HG03175 (cell line): ENCODE results near the gene SLC16A3.
"Not testable (repeated sequence)": the region's sequence is repeated elsewhere in the genome, so short reads cannot be mapped to it uniquely, and the experiment has no call there.

Source experiments
- ATAC-seq: cut with Tn5 transposase; IDR thresholded peaks from one replicate; pipeline ENCODE4 v1.9.1; 2021; ENCODE audit warnings: mild to moderate bottlenecking, moderate library complexity; ENCODE audit not compliant: unreplicated experiment

The SLC16A3 gene

GRCh38 chr17:82203920-82204319 is 24.9 kb upstream of the SLC16A3 start:
- ATAC-seq, result no peak

- ATAC-seq, result no peak
Observed at GRCh38 chr17:82204831-82205719, 23.8 kb upstream of the SLC16A3 start.

- ATAC-seq, result peak; percentile 62
Observed at GRCh38 chr17:82205720-82206508, 22.9 kb upstream of the SLC16A3 start.

GRCh38 chr17:82210655-82211054 is 18.2 kb upstream of the SLC16A3 start:
- not testable (repeated sequence) for ATAC-seq

- peak; percentile 68 for ATAC-seq
Observed at GRCh38 chr17:82212331-82213250, 16.3 kb upstream of the SLC16A3 start, which contains the start of gene CCDC57. CCDC57 (minus strand) TSS chr17:82212842; CDS start chr17:82201944, 10,898 bp downstream.

- peak; percentile 10 for ATAC-seq
Observed at GRCh38 chr17:82213251-82214011, 15.4 kb upstream of the SLC16A3 start.

GRCh38 chr17:82214012-82214628 is 14.7 kb upstream of the SLC16A3 start:
- no peak for ATAC-seq

- ATAC-seq, result no peak
Observed at GRCh38 chr17:82215095-82215971, 13.5 kb upstream of the SLC16A3 start.

GRCh38 chr17:82215972-82216300 is 12.9 kb upstream of the SLC16A3 start:
- ATAC-seq, result no peak

- no peak for ATAC-seq
Observed at GRCh38 chr17:82216301-82217119, 12.3 kb upstream of the SLC16A3 start.

- ATAC-seq, result no peak
Observed at GRCh38 chr17:82217120-82217529, 11.7 kb upstream of the SLC16A3 start.

GRCh38 chr17:82217530-82218204 is 11.2 kb upstream of the SLC16A3 start:
- no peak for ATAC-seq

GRCh38 chr17:82218349-82219075 is 10.3 kb upstream of the SLC16A3 start:
- ATAC-seq, result no peak

GRCh38 chr17:82219083-82219482 is 9.8 kb upstream of the SLC16A3 start:
- no peak for ATAC-seq

GRCh38 chr17:82219753-82220709 is 8.8 kb upstream of the SLC16A3 start:
- no peak for ATAC-seq
